Activated T-cell treated with anti-CD3 and anti-CD28 coated beads, Interleukin-2, amount 50 U/mL, for 48 hours (primary cell): ENCODE measurements around the gene DNHD1.

ENCODE experiments used
- DNase-seq, 2 experiments: peaks; one replicate each; pipeline ENCODE4 v3.0.0-alpha.2; 2020

The DNHD1 gene

DNA sequence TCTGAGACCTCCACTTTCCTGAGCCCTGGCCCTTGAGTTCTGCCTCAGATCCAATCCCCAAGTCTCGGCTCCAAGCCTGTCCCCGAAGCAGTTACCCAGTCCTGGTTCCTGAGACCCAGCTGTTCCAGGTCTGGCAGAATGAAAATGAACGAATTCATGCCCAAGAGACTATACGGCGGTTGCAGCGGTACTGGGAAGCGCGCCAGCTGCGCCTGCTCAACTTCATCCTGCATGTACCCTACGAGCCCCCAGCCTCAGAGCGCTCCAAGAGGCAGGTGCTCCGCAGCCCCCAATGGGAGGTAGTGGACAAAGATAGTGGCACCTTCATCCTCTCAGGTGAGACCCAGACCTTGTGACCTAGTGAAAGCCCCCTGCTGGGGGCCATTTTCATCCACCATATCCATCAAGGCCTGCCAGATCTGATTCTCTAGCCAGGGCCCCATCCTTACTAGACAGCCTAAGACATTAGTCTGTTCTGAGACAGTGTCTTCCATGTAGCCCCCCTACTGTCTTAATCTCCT, 42.7 kb downstream of the DNHD1 start:
- DNase-seq = no peak

DNA sequence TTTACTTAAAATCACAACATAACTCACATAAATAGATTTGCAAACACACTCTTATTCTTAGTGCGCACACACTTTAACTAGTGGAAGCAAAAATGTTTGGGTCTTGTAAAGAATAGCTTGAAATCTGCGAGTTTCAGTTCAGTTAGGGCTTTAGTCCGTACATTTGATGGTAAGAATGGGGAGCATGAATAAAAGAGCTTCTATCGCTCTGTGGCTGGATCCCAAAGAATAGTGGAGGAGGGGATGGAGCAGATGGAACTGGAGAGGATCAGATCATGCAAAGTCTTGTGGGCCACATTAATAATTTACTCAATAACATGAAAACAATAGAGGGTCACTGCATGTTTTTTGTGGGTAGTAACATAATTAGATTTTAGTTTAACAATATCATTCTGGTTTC, 44.3 kb downstream of the DNHD1 start:
- no peak for DNase-seq

GRCh38 chr11:6542727-6543126, 45.6 kb downstream of the DNHD1 start:
- no peak for DNase-seq

- DNase-seq = no peak
Observed at GRCh38 chr11:6544921-6545850, 48.1 kb downstream of the DNHD1 start.

GRCh38 chr11:6545917-6546605, 49.0 kb downstream of the DNHD1 start:
- no peak for DNase-seq

DNA sequence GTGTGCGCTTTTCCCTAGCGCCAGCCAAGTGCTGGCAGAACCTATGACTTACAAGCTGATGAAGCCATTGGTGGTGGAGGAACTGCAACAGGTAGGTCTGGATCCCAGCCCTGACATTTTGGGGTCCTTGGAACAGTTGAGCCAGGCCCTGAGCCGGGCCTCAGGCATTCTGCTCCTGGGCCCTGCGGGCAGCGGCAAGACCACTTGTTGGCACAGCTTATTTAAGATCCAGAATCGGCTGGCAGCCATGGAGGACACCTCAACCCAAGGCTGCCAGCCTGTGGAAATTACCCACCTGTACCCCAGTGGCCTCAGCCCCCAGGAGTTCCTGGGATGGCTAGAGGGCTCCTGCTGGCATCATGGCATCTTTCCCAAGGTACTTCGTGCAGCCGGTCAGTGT, 49.7 kb downstream of the DNHD1 start:
- no peak for DNase-seq

GRCh38 chr11:6547177-6547576, 50.1 kb downstream of the DNHD1 start:
- no peak for DNase-seq

GRCh38 chr11:6548121-6548520, 51.0 kb downstream of the DNHD1 start:
- no peak for DNase-seq

- DNase-seq = no peak
Observed at GRCh38 chr11:6548641-6549040, 51.6 kb downstream of the DNHD1 start.

- DNase-seq = no peak
Observed at GRCh38 chr11:6553634-6554033, 56.6 kb downstream of the DNHD1 start.

GRCh38 chr11:6554828-6555706, 58.0 kb downstream of the DNHD1 start:
- DNase-seq = no peak

GRCh38 chr11:6556139-6556949, 59.3 kb downstream of the DNHD1 start:
- no peak for DNase-seq

- DNase-seq = no peak
Observed at GRCh38 chr11:6557063-6557462, 60.0 kb downstream of the DNHD1 start.

DNA sequence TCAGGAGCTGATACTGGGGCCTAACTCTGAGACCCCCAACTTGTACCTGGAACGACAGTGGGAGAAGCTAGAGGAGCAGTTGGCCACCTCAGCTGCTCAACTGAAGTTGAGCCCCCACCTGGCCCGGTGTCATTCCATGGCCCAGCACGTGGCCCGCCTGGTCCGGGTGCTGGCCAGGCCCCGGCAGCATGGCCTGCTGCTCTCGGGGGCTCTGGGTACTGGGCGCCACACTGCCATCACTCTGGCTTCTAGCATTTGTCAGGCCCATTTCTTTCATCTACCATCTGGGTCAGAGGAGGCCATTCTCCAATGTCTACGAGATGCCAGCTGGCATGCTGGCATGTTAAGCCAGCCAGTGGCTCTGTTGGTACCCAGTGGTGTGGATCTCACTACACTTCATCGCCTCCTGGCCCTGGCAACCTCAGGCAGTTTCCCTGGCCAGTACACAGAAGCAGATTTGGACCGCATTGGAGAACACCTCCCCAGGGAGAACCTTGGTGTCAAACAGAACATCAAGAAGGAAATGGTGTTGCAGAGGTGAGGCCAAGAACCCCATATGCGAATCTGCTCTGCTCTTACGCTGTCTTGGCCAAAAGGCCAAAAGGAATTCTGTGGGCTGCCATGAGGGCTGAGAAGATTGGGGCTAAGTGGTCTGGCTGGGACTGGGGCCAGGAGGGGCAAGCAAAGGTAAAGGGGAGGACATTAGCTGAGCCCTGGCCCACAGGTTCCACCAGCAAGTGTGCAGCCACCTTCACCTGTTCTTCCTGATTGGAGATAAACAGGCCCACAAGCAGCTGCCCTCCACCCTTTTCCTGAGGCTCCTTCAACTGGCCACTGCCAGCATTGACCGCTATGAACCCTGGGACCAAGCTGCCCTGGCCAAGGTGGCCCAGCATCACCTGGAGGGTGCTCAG, 60.9 kb downstream of the DNHD1 start:
- no peak for DNase-seq

GRCh38 chr11:6559369-6559768, 62.3 kb downstream of the DNHD1 start:
- no peak for DNase-seq

DNA sequence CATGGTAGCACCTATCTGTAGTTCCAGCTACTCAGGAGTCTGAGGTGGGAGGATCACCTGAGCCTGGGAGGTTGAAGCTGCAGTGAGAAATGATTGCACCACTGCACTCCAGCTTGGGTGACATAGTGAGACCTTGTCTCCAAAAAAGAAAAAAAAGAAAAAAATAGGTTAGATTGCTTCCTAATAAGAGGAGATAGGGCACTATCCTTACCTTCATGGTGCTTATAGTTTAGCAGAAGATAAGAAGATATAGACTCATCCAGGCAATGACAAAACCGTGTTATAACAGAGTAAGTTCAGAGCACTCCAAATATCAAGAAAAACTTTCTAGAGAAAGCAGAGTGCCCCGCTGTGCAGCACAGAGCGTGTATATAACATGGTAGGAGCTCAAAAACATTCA, 64.2 kb downstream of the DNHD1 start:
- no peak for DNase-seq

DNA sequence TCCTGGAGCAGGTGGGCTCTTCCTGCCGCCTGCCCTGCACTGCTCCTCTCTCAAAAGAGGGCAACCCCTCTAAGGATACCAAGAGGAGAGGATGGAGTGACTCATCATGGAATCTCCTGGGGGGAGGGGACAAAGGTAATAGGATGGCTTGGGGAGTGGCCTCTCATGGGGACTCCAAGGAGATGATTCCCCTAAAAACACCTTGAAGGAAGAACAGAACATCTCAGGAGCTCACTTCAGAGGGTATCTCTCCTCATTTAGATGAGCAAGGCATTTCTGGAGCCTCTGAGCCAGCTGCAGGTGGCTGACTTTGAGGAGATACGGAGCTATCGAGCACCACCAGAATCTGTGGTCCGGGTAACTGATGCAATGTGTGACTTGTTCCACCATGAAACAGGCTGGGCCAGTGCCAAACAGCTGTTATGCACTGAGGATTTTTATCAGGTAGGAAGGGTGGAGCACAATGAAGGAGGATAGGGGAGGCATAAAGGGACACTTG, 66.1 kb downstream of the DNHD1 start:
- no peak for DNase-seq

- DNase-seq = no peak
Observed at GRCh38 chr11:6563667-6564066, 66.6 kb downstream of the DNHD1 start.

GRCh38 chr11:6565325-6565724, 68.2 kb downstream of the DNHD1 start:
- DNase-seq = no peak

- no peak for DNase-seq
Observed at GRCh38 chr11:6565988-6566703, 69.1 kb downstream of the DNHD1 start.
